ENCODE measurements around the gene TNIK.

GRCh38 chr3:171056528-171056927 is 403.7 kb downstream of the TNIK start:
- TF ChIP-seq POLR2A (IDR thresholded peaks at IDR 0.05; ENCODE audit: low read depth, low read length) (no peak), USF2 (IDR thresholded peaks at IDR 0.05; ENCODE audit: low read depth, low read length) (no peak), FOS (IDR thresholded peaks at IDR 0.05; ENCODE audit: low read depth, low read length) (peak; percentile 34; the same call in 1 of the 2 replicates), MAFK (IDR thresholded peaks at IDR 0.05; ENCODE audit: low read depth, low read length) (no peak)
- TF ChIP-seq, protein P1, sequence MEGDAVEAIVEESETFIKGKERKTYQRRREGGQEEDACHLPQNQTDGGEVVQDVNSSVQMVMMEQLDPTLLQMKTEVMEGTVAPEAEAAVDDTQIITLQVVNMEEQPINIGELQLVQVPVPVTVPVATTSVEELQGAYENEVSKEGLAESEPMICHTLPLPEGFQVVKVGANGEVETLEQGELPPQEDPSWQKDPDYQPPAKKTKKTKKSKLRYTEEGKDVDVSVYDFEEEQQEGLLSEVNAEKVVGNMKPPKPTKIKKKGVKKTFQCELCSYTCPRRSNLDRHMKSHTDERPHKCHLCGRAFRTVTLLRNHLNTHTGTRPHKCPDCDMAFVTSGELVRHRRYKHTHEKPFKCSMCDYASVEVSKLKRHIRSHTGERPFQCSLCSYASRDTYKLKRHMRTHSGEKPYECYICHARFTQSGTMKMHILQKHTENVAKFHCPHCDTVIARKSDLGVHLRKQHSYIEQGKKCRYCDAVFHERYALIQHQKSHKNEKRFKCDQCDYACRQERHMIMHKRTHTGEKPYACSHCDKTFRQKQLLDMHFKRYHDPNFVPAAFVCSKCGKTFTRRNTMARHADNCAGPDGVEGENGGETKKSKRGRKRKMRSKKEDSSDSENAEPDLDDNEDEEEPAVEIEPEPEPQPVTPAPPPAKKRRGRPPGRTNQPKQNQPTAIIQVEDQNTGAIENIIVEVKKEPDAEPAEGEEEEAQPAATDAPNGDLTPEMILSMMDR (conservative IDR thresholded peaks at IDR 0.05; ENCODE audit: low read depth, low read length), result no peak
- TF ChIP-seq, protein P2, sequence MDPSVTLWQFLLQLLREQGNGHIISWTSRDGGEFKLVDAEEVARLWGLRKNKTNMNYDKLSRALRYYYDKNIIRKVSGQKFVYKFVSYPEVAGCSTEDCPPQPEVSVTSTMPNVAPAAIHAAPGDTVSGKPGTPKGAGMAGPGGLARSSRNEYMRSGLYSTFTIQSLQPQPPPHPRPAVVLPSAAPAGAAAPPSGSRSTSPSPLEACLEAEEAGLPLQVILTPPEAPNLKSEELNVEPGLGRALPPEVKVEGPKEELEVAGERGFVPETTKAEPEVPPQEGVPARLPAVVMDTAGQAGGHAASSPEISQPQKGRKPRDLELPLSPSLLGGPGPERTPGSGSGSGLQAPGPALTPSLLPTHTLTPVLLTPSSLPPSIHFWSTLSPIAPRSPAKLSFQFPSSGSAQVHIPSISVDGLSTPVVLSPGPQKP (IDR thresholded peaks at IDR 0.05; ENCODE audit: borderline replicate concordance, low read depth, low read length), result no peak

Measured in IMR-90 (cell line).